Small intestine (tissue), 7 donors: ENCODE measurements around the gene SMPD2. TPM values are rescaled to one million over a fixed set of nuclear protein-coding genes. Genes with fewer than 3 reads are reported as not detected.

Experiments used
- DNase-seq, 2 donors: peaks; one replicate each; pipeline versions ENCODE4 v3.0.0 to v3.0.0-alpha.2; 2013
- FAIRE-seq: peaks from 2 replicates; lab custom pipeline; 2012; peaks lifted over from hg19 to GRCh38; lab: Jason Lieb, UNC
- H3K27ac ChIP-seq, 3 donors: one replicate each; pipeline ENCODE4 v1.5.1; 2013; ENCODE audit warnings: low read length in 2 of 3, mild to moderate bottlenecking in 2 of 3, control low read depth in 1 of 3, inconsistent platforms in 1 of 3, low read depth in 1 of 3, moderate library complexity in 1 of 3
- H3K27me3 ChIP-seq, 3 donors: one replicate each; pipeline ENCODE4 v1.6.1; 2013; ENCODE audit warnings: low read length in 3 of 3, inconsistent platforms in 1 of 3; ENCODE audit not compliant: control insufficient read depth in 3 of 3, insufficient read depth in 3 of 3
- H3K36me3 ChIP-seq, 3 donors: one replicate each; pipeline ENCODE4 v1.6.1; 2013; ENCODE audit warnings: low read length in 3 of 3, inconsistent platforms in 1 of 3, low read depth in 1 of 3, mild to moderate bottlenecking in 1 of 3, moderate library complexity in 1 of 3; ENCODE audit not compliant: control insufficient read depth in 3 of 3, insufficient read depth in 2 of 3
- H3K4me1 ChIP-seq, 3 donors: one replicate each; pipeline ENCODE4 v1.6.1; 2013; ENCODE audit warnings: low read length in 2 of 3, inconsistent platforms in 1 of 3, low read depth in 1 of 3, mild to moderate bottlenecking in 1 of 3, moderate library complexity in 1 of 3; ENCODE audit not compliant: control insufficient read depth in 3 of 3, insufficient read depth in 2 of 3
- H3K4me3 ChIP-seq, 3 donors: one replicate each; pipeline ENCODE4 v1.5.1; 2013; ENCODE audit warnings: low read length in 3 of 3, control low read depth in 1 of 3, inconsistent platforms in 1 of 3, low read depth in 1 of 3, mild to moderate bottlenecking in 1 of 3, moderate library complexity in 1 of 3
- H3K9me3 ChIP-seq, 2 donors: one replicate each; pipeline ENCODE4 v1.6.1; 2013; ENCODE audit warnings: low read depth in 1 of 2, low read length in 1 of 2; ENCODE audit not compliant: control insufficient read depth in 2 of 2, insufficient read depth in 1 of 2
- WGBS, 3 donors: extraction: QIAGEN DNeasy Blood & Tissue Kit; methylation state at CpG; one replicate each; pipeline ENCODE4 v1.1.7; 2013; 5-methylcytosine and 5-hydroxymethylcytosine counted together
- polyA plus RNA-seq, 4 donors: library from polyadenylated mRNA; stranded (reverse) in 3 of 4; unstranded in 1 of 4; fragments of 200-250 nt in 3 of 4; fragments of 120-200 nt in 1 of 4; gene quantifications; one replicate each; pipeline versions ENCODE4 v1.2.1 to v1.2.3, GENCODE V29; 2013
- donor health status: healthy with polysubstance abuse.
- donor health status: control.
- donor health status: control.
- donor health status: Bipolar disorder and iron deficiency.
- donor health status: healthy.

Gene SMPD2
- polyA plus RNA-seq, 4 donors: 14.3 to 19.5 (median 16.8) TPM

- WGBS, 3 donors: 88 to 96% (median 91%) methylated on average over 24 to 27 of the region's 27 CpGs
- Histone ChIP-seq H3K4me1 (peaks cover 5 to 40% (median 5%) of the 10 kb centered on the region in 3 donors), H3K9me3 (no peaks in the 10 kb centered on the region), H3K4me3 (peak overlapping the region in 2 of 3 donors; percentile 83 to 94), H3K36me3 (peaks cover 0 to 47% (median 2%) of the 10 kb centered on the region in 3 donors), H3K27me3 (no peaks in the 10 kb centered on the region), H3K27ac (peak overlapping the region in 2 of 3 donors; percentile 28 to 86)
- no peak for DNase-seq
- no peak for FAIRE-seq
These were observed 13.3 kb downstream of the SMPD2 start for GRCh38 chr6:109453594-109454495.

- peaks cover 0 to 38% (median 2%) of the 10 kb centered on the region in 3 donors for H3K36me3 ChIP-seq
- 3 to 5% (median 3%) methylated on average over 46 to 48 of the region's 48 CpGs for WGBS, 3 donors
- no peaks in the 10 kb centered on the region for H3K27me3 ChIP-seq
- H3K4me1 ChIP-seq: peaks cover 5 to 36% (median 5%) of the 10 kb centered on the region in 3 donors
- no peaks in the 10 kb centered on the region for H3K9me3 ChIP-seq
- FAIRE-seq (no peak), DNase-seq (peak; percentile 80 to 82)
- peak overlapping the region; percentile 80 to 94 (median 83) for H3K4me3 ChIP-seq
- peak overlapping the region; percentile 86 to 96 (median 90) for H3K27ac ChIP-seq
These were observed 14.2 kb downstream of the SMPD2 start for GRCh38 chr6:109454496-109455436.

DNA sequence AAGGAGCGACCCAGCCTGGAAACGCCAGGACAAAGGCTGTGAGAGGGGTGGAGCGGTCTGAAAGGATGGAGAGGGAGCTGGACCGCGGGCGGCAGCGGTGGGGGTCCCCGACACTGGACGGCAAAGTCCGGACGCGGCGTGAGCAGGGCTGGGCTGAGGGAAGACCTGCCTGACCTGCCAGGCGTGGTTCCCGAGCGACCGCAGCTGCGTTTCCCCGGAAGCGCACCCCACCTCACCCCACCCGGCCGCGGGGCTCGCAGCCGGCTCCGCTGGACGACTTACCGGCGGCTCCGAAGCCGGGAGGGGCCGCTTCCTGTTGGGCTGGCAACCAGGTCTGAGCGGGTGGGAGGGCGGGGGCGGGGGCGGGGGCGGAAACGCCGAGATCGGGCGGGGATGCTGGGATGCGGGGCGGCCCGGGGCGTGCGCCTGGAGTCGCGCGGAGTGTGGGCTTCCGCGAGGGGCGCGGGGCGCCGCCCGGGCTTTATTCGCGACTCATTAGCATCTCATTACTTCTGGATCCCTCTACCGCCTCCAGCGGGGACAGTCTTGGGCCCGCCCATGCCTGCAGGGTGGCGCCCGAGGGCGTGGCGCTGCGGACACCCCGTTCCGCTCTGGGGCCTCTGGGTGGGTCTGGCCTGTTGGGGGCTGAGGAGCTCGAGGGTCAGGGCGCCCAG is 15.1 kb downstream of the SMPD2 start, which contains the start of gene MICAL1:
Gene MICAL1 (minus strand): TSS at position 336 of the 674 bp plus-strand sequence. CDS start 1,576 bp downstream, outside the sequence.
- 0% methylated on average over 39 to 70 of the region's 70 CpGs for WGBS, 3 donors
- Histone ChIP-seq H3K27ac (peak within 1 kb of the TSS; percentile 89 to 96 (median 90)), H3K36me3 (peaks cover 0 to 30% (median 2%) of the 10 kb centered on the region in 3 donors), H3K4me1 (peaks cover 5 to 34% (median 5%) of the 10 kb centered on the region in 3 donors), H3K9me3 (no peaks in the 10 kb centered on the region), H3K4me3 (peak within 1 kb of the TSS; percentile 80 to 94 (median 83)), H3K27me3 (no peaks in the 10 kb centered on the region)
- FAIRE-seq (no peak), DNase-seq (peak; percentile 90 to 93)

DNA sequence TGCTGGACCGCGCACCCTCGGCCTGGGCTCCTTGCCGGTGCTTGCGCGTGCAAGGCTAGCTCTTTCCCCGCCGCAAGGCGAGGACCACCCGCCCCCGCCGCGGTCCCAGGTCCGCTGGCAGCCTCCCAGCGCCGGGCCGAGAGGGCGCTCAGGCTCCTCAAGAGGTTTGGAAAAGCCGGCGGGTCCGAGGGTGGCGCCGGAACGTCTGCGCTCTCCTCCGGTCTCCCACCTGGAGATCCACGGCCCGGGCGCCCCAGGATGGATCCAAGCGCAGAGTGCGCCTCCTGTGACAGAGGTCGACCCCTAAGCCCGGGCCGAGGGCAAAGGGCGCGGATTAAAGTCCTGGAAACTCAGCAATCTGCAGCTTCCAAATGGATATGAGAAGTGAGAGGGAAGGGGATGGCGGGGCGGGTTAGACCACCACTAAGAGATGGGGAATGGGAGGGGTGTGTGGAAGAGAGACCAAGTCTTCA is 15.6 kb downstream of the SMPD2 start:
- no peaks in the 10 kb centered on the region for H3K9me3 ChIP-seq
- peak overlapping the region; percentile 80 to 94 (median 83) for H3K4me3 ChIP-seq
- DNase-seq: peak in 1 of 2 donors; percentile 69
- peaks cover 0 to 29% (median 2%) of the 10 kb centered on the region in 3 donors for H3K36me3 ChIP-seq
- no peaks in the 10 kb centered on the region for H3K27me3 ChIP-seq
- no peak for FAIRE-seq
- WGBS, 3 donors: 4 to 12% (median 10%) methylated on average over 38 of the region's 38 CpGs
- H3K4me1 ChIP-seq: peaks cover 5 to 34% (median 5%) of the 10 kb centered on the region in 3 donors
- peak overlapping the region; percentile 89 to 96 (median 90) for H3K27ac ChIP-seq

DNA sequence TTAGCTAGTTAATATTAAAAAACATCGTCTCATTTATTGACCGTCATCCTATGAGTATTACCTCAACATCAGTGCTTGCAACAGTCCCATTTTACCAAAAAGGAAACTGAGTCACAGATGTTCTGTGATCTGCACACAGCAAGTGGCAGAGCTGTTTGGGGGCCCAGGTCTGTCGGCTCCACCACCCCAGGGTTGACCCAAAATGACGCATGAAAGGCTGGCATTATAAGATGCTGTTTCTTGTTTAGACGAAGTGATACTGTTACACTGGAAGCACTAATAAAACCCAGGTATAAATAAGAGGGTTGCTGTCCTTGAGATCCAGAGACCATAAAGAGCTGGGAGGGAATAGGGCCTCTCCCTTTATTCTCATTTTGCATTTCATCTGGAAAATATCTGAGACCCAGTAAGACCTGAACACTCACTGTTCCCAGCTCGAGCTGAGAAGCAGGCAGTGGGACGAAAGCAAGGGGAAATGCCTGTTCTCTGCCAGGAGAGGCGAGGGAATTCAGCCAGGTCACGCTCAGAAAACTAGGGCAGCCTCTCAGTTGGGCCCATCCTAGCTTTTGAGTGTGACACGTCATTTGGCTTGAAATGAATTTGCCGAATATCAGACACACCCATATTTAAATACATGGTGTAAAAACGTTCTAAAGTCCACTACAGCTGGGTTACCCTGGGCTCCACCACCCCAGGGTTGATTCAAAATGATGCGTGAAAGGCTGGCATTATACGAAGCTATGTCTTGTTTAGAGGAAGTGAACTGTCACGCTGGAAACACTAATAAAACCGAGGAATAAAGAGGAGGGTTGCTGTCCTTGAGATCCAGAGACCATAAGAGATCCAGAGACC is 16.4 kb downstream of the SMPD2 start:
- H3K4me1 ChIP-seq: peaks cover 5 to 34% (median 5%) of the 10 kb centered on the region in 3 donors
- H3K9me3 ChIP-seq: no peaks in the 10 kb centered on the region
- peaks cover 0 to 24% (median 2%) of the 10 kb centered on the region in 3 donors for H3K36me3 ChIP-seq
- H3K4me3 ChIP-seq: peak overlapping the region; percentile 80 to 94 (median 83)
- H3K27ac ChIP-seq: peak overlapping the region; percentile 89 to 96 (median 90)
- H3K27me3 ChIP-seq: no peaks in the 10 kb centered on the region
- DNase-seq (peak; percentile 68 to 91), FAIRE-seq (no peak)
- 17 to 40% (median 28%) methylated on average over 16 of the region's 16 CpGs for WGBS, 3 donors

DNA sequence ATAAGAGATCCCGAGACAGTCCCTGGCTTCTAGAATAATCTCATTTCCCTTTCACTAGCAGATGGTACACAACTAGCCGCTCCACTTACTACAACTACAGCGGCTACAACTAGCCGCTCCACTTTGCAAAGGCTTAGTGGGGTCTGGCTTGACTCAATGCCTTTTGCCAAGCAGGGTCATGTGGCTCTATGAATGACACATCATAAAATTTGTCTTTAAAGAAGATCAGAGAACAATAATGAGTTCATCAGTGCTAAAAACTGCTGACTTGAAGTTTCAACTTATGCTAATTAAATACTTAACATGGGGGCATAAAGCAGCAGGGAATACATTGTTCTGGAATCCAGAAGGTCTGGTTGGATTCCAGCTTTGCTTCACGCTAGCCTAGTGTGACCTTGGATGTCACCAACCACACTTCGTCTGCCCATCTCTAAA is 17.1 kb downstream of the SMPD2 start:
- H3K27ac ChIP-seq: peak overlapping the region; percentile 89 to 96 (median 90)

More for the DNA sequence above, 17.1 kb downstream of the SMPD2 start:
- peaks cover 0 to 17% (median 2%) of the 10 kb centered on the region in 3 donors for H3K36me3 ChIP-seq
- H3K4me3 ChIP-seq: no peak overlapping the region
- FAIRE-seq: no peak
- DNase-seq: no peak
- H3K9me3 ChIP-seq: no peaks in the 10 kb centered on the region
- 45 to 69% (median 48%) methylated on average over 6 of the region's 6 CpGs for WGBS, 3 donors
- peaks cover 5 to 34% (median 5%) of the 10 kb centered on the region in 3 donors for H3K4me1 ChIP-seq
- no peaks in the 10 kb centered on the region for H3K27me3 ChIP-seq
